Trophoblast cell (in vitro differentiated cells and primary cell): Measurements from ENCODE around the gene POU2F2.

ENCODE experiments used
- DNase-seq, 2 donors: peaks; one replicate each; pipeline ENCODE4 v3.0.0-alpha.2; 2016
- H2AFZ ChIP-seq: 2 replicates; pipeline ENCODE4 v1.6.1; 2013; ENCODE audit warnings: low read length, moderate library complexity, mild to moderate bottlenecking; ENCODE audit not compliant: insufficient read depth, poor library complexity
- H2AK5ac ChIP-seq: 2 replicates; pipeline ENCODE4 v1.6.1; 2013; ENCODE audit warnings: mild to moderate bottlenecking, low read length
- H2BK120ac ChIP-seq: 2 replicates; pipeline ENCODE4 v1.6.1; 2013; ENCODE audit warnings: low read length, mild to moderate bottlenecking, moderate library complexity; ENCODE audit not compliant: insufficient read depth, poor library complexity
- H2BK12ac ChIP-seq: 2 replicates; pipeline ENCODE4 v1.6.1; 2013; ENCODE audit warnings: mild to moderate bottlenecking, low read length, moderate library complexity
- H2BK5ac ChIP-seq: 2 replicates; pipeline ENCODE4 v1.6.1; 2013; ENCODE audit warnings: low read length, low read depth, moderate library complexity, mild to moderate bottlenecking; ENCODE audit not compliant: poor library complexity
- H3K14ac ChIP-seq: 2 replicates; pipeline ENCODE4 v1.6.1; 2013; ENCODE audit warnings: mild to moderate bottlenecking, low read length
- H3K18ac ChIP-seq: 2 replicates; pipeline ENCODE4 v1.6.1; 2013; ENCODE audit warnings: mild to moderate bottlenecking, low read length
- H3K23ac ChIP-seq: 2 replicates; pipeline ENCODE4 v1.6.1; 2013; ENCODE audit warnings: low read length
- H3K27ac ChIP-seq: 2 replicates; pipeline ENCODE4 v1.5.1; 2013; ENCODE audit warnings: low read depth, mild to moderate bottlenecking, inconsistent platforms, low read length, moderate library complexity
- H3K27me3 ChIP-seq: 2 replicates; pipeline ENCODE4 v1.6.1; 2013; ENCODE audit warnings: inconsistent platforms, mild to moderate bottlenecking, low read length, moderate library complexity; ENCODE audit not compliant: insufficient read depth
- H3K36me3 ChIP-seq, 2 experiments: 1 replicate in 1 of 2; 2 replicates in 1 of 2; pipeline ENCODE4 v1.6.1; 2013; ENCODE audit warnings: low read length in 2 of 2, mild to moderate bottlenecking in 2 of 2, moderate library complexity in 1 of 2; ENCODE audit not compliant: insufficient read depth in 2 of 2, control insufficient read depth in 1 of 2
- H3K4ac ChIP-seq: 2 replicates; pipeline ENCODE4 v1.6.1; 2013; ENCODE audit warnings: low read depth, mild to moderate bottlenecking, low read length, moderate library complexity
- H3K4me1 ChIP-seq, 2 experiments: 1 replicate in 1 of 2; 2 replicates in 1 of 2; pipeline ENCODE4 v1.6.1; 2013; ENCODE audit warnings: low read length in 2 of 2, mild to moderate bottlenecking in 2 of 2, moderate library complexity in 1 of 2; ENCODE audit not compliant: insufficient read depth in 2 of 2, control insufficient read depth in 1 of 2
- H3K4me2 ChIP-seq: 2 replicates; pipeline ENCODE4 v1.6.1; 2013; ENCODE audit warnings: inconsistent platforms, mild to moderate bottlenecking, low read length, moderate library complexity
- H3K4me3 ChIP-seq: 2 replicates; pipeline ENCODE4 v1.5.1; 2013; ENCODE audit warnings: mild to moderate bottlenecking, low read depth, low read length, inconsistent platforms
- H3K79me1 ChIP-seq: one replicate; pipeline ENCODE4 v1.6.1; 2013; ENCODE audit warnings: low read length
- H3K79me2 ChIP-seq: 2 replicates; pipeline ENCODE4 v1.6.1; 2013; ENCODE audit warnings: low read length, mild to moderate bottlenecking; ENCODE audit not compliant: control insufficient read depth, insufficient read depth, poor library complexity
- H3K9ac ChIP-seq: 2 replicates; pipeline ENCODE4 v1.6.1; 2013; ENCODE audit warnings: mild to moderate bottlenecking, low read length
- H3K9me3 ChIP-seq: 2 replicates; pipeline ENCODE4 v1.6.1; 2013; ENCODE audit warnings: low read depth, mild to moderate bottlenecking, control low read depth, inconsistent platforms, low read length; ENCODE audit not compliant: insufficient read depth
- H4K12ac ChIP-seq: 2 replicates; pipeline ENCODE4 v1.6.1; 2013; ENCODE audit warnings: low read depth, mild to moderate bottlenecking, low read length, moderate library complexity
- H4K8ac ChIP-seq: 2 replicates; pipeline ENCODE4 v1.6.1; 2013; ENCODE audit warnings: low read depth, mild to moderate bottlenecking, low read length, moderate library complexity
- H4K91ac ChIP-seq: one replicate; pipeline ENCODE4 v1.6.1; 2013; ENCODE audit warnings: low read depth, mild to moderate bottlenecking, low read length, moderate library complexity
- WGBS: extraction: QIAGEN DNeasy Blood & Tissue Kit; methylation state at CpG from one replicate; pipeline ENCODE4 v1.1.7; 2013; ENCODE audit warnings: missing lambda C conversion rate; ENCODE audit not compliant: insufficient read length, insufficient coverage; ENCODE audit errors: extremely low coverage; 5-methylcytosine and 5-hydroxymethylcytosine counted together

Gene POU2F2

GRCh38 chr19:42126574-42126973, 5.7 kb downstream of the POU2F2 start:
- Histone ChIP-seq H3K36me3 (no peaks in the 10 kb centered on the region), H2AK5ac (no peak overlapping the region)
- WGBS, result no CpG with 5 or more reads among the region's 5 CpGs

DNA sequence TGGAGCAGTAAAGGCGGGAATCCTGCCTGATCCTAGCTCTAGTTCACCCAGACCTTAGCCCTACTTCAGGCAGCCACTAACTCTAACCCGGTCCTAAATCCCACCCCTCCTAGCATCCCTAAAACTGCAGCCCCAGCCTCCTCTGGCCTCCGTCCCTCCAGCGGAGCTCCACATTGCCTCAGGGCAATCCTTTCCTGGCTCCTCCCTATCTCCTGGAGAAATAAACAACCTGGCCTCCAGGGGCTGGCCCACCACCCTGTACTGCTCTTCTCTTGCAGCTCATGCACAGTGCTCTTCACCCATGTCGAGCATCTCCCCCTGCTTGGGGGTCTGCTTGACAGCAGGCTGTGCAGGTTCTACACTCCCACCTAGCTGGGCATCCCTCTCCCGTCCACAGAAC, 6.7 kb downstream of the POU2F2 start:
- Histone ChIP-seq H3K4me2 (no peak overlapping the region), H3K27ac (no peak overlapping the region), H3K4me3 (no peak overlapping the region), H3K18ac (no peak overlapping the region), H4K91ac (no peak overlapping the region), H3K14ac (no peak overlapping the region), H3K36me3 (no peaks in the 10 kb centered on the region), H2BK12ac (no peak overlapping the region), H3K9me3 (no peaks in the 10 kb centered on the region), H3K23ac (no peak overlapping the region), H3K9ac (no peak overlapping the region), H4K8ac (no peak overlapping the region), H3K27me3 (no peaks in the 10 kb centered on the region), H2BK5ac (no peak overlapping the region), H2BK120ac (no peak overlapping the region), H2AFZ (no peak overlapping the region), H2AK5ac (no peak overlapping the region), H3K79me2 (no peaks in the 10 kb centered on the region), H4K12ac (no peak overlapping the region), H3K4ac (no peak overlapping the region), H3K4me1 (peaks cover 9 to 12% of the 10 kb centered on the region in 2 experiments), H3K79me1 (no peaks in the 10 kb centered on the region)
- DNase-seq, result no peak
- WGBS, result no CpG with 5 or more reads among the region's 6 CpGs

More at GRCh38 chr19:42126574-42126973, 5.7 kb downstream of the POU2F2 start:
- H3K4me2 ChIP-seq, result no peak overlapping the region
- no peak overlapping the region for H3K9ac ChIP-seq
- no peaks in the 10 kb centered on the region for H3K79me2 ChIP-seq
- H3K4me3 ChIP-seq, result no peak overlapping the region
- no peak overlapping the region for H3K4ac ChIP-seq
- no peak overlapping the region for H3K18ac ChIP-seq
- no peaks in the 10 kb centered on the region for H3K9me3 ChIP-seq
- no peak overlapping the region for H2BK120ac ChIP-seq
- no peak overlapping the region for H3K23ac ChIP-seq
- no peaks in the 10 kb centered on the region for H3K27me3 ChIP-seq
- H2BK5ac ChIP-seq, result no peak overlapping the region
- no peak overlapping the region for H3K27ac ChIP-seq
- no peak overlapping the region for H4K8ac ChIP-seq
- no peak overlapping the region for H2AFZ ChIP-seq
- H4K91ac ChIP-seq, result no peak overlapping the region
- no peak overlapping the region for H3K14ac ChIP-seq
- H4K12ac ChIP-seq, result no peak overlapping the region
- H3K79me1 ChIP-seq, result no peaks in the 10 kb centered on the region
- peaks cover 4% of the 10 kb centered on the region in 2 experiments for H3K4me1 ChIP-seq
- H2BK12ac ChIP-seq, result no peak overlapping the region
- no peak for DNase-seq

- H3K4me2 ChIP-seq, result no peak overlapping the region
- no peak overlapping the region for H4K91ac ChIP-seq
- H3K79me2 ChIP-seq, result no peaks in the 10 kb centered on the region
- H3K18ac ChIP-seq, result no peak overlapping the region
- H3K14ac ChIP-seq, result no peak overlapping the region
- no peaks in the 10 kb centered on the region for H3K9me3 ChIP-seq
- H3K79me1 ChIP-seq, result no peaks in the 10 kb centered on the region
- H3K27me3 ChIP-seq, result no peaks in the 10 kb centered on the region
- no peak overlapping the region for H3K23ac ChIP-seq
- no peak overlapping the region for H3K4ac ChIP-seq
- H2BK5ac ChIP-seq, result no peak overlapping the region
- no peak overlapping the region for H4K12ac ChIP-seq
- no peak overlapping the region for H4K8ac ChIP-seq
- no peak overlapping the region for H2BK120ac ChIP-seq
- H3K36me3 ChIP-seq, result no peaks in the 10 kb centered on the region
- H3K4me3 ChIP-seq, result no peak overlapping the region
- no peak for DNase-seq
- no peak overlapping the region for H2AK5ac ChIP-seq
- no peak overlapping the region for H2BK12ac ChIP-seq
- no peak overlapping the region for H3K9ac ChIP-seq
- H3K4me1 ChIP-seq, result peaks cover 9 to 12% of the 10 kb centered on the region in 2 experiments
- no peak overlapping the region for H3K27ac ChIP-seq
- H2AFZ ChIP-seq, result no peak overlapping the region
- whole genome bisulfite sequencing, result no CpG with 5 or more reads among the region's 5 CpGs
These were observed 7.8 kb downstream of the POU2F2 start for GRCh38 chr19:42124386-42124901.

GRCh38 chr19:42123765-42124164, 8.5 kb downstream of the POU2F2 start:
- Histone ChIP-seq H3K4me3 (no peak overlapping the region), H3K27ac (no peak overlapping the region), H2AFZ (no peak overlapping the region), H3K79me1 (no peaks in the 10 kb centered on the region), H3K4me1 (peaks cover 9 to 12% of the 10 kb centered on the region in 2 experiments), H3K4ac (no peak overlapping the region), H2BK5ac (no peak overlapping the region), H2BK120ac (no peak overlapping the region), H3K18ac (no peak overlapping the region), H4K91ac (no peak overlapping the region), H4K12ac (no peak overlapping the region), H2BK12ac (no peak overlapping the region), H4K8ac (no peak overlapping the region), H2AK5ac (no peak overlapping the region), H3K9me3 (no peaks in the 10 kb centered on the region), H3K4me2 (no peak overlapping the region), H3K79me2 (no peaks in the 10 kb centered on the region), H3K27me3 (no peaks in the 10 kb centered on the region), H3K14ac (no peak overlapping the region), H3K36me3 (no peaks in the 10 kb centered on the region), H3K9ac (no peak overlapping the region), H3K23ac (no peak overlapping the region)
- no peak for DNase-seq
- no CpG with 5 or more reads among the region's 1 CpG for WGBS
